B cell (primary cell): ENCODE data around the gene SPPL3.

Experiments
- CTCF ChIP-seq: fragments of 200-600 bp; IDR thresholded peaks from one replicate; pipeline ENCODE4 v1.8.0; 2022; ENCODE audit warnings: antibody characterized with exemption, mild to moderate bottlenecking
- EZH2 ChIP-seq: IDR thresholded peaks from 2 replicates; pipeline ENCODE4 v1.6.1; 2012; ENCODE audit warnings: borderline replicate concordance, low read depth, mild to moderate bottlenecking, moderate library complexity, low read length; ENCODE audit not compliant: insufficient read depth, poor library complexity, severe bottlenecking

- TF ChIP-seq CTCF (no peak), EZH2 (no peak)
Measured at GRCh38 chr12:120735181-120735580, 169.0 kb downstream of the SPPL3 start.
